Stomach smooth muscle (tissue), 2 donors: Measurements from ENCODE around the gene MYCL.
"Not testable (repeated sequence)": the region's sequence is repeated elsewhere in the genome, so short reads cannot be mapped to it uniquely, and the experiment has no call there.

ENCODE experiments used
- H3K27ac ChIP-seq: one replicate; pipeline ENCODE4 v1.7.0; 2013; ENCODE audit warnings: mild to moderate bottlenecking, low read length, inconsistent platforms
- H3K27me3 ChIP-seq, 2 donors: one replicate each; pipeline ENCODE4 v1.7.0; 2013; ENCODE audit warnings: low read length in 2 of 2; ENCODE audit not compliant: insufficient read depth in 2 of 2, control insufficient read depth in 1 of 2
- H3K36me3 ChIP-seq, 2 donors: one replicate each; pipeline ENCODE4 v1.7.0; 2013; ENCODE audit warnings: low read length in 2 of 2; ENCODE audit not compliant: control insufficient read depth in 2 of 2, insufficient read depth in 2 of 2
- H3K4me1 ChIP-seq: one replicate; pipeline ENCODE4 v1.7.0; 2013; ENCODE audit warnings: low read length; ENCODE audit not compliant: control insufficient read depth, insufficient read depth
- H3K4me3 ChIP-seq, 2 donors: one replicate each; pipeline ENCODE4 v1.7.0; 2013; ENCODE audit warnings: low read length in 2 of 2
- H3K9ac ChIP-seq, 2 donors: one replicate each; pipeline ENCODE4 v1.7.0; 2013; ENCODE audit warnings: low read length in 2 of 2, mild to moderate bottlenecking in 1 of 2
- H3K9me3 ChIP-seq, 2 donors: one replicate each; pipeline ENCODE4 v1.7.0; 2013; ENCODE audit warnings: low read length in 2 of 2; ENCODE audit not compliant: control insufficient read depth in 2 of 2
- donor health status: healthy.
- donor health status: Pancreatic carcinoma.

Gene MYCL

GRCh38 chr1:39915499-39916129, 13.9 kb upstream of the MYCL start:
- H3K9me3 ChIP-seq = no peaks in the 10 kb centered on the region
- no peak overlapping the region for H3K9ac ChIP-seq
- H3K4me1 ChIP-seq = no peaks in the 10 kb centered on the region
- no peak overlapping the region for H3K4me3 ChIP-seq
- H3K27me3 ChIP-seq = peaks cover 0 to 2% of the 10 kb centered on the region in 2 donors
- H3K36me3 ChIP-seq = no peaks in the 10 kb centered on the region
- no peak overlapping the region for H3K27ac ChIP-seq

- not testable (repeated sequence) for H3K4me3 ChIP-seq, H3K9me3 ChIP-seq, H3K27me3 ChIP-seq, H3K36me3 ChIP-seq, H3K9ac ChIP-seq, H3K27ac ChIP-seq, H3K4me1 ChIP-seq
Measured at GRCh38 chr1:39913136-39913535, 11.4 kb upstream of the MYCL start.

DNA sequence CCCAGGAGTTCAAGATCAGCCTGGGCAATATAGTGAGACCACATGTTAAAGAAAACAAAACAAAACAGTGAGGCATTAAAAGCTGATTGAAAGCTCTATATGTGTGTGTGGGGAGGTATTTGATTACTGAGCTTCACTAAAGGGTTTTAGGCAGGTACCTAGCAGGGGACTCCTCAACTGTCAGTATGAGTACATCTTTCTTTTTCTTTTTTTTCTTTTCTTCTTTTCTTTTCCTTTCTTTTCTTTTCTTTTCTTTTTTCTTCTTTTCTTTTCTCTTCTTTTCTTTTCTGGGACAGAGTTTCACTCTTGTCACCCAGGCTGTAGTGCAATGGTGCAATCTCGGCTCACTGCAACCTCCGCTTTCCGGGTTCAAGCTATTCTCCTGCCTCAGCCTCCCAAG, 8.5 kb upstream of the MYCL start:
- Histone ChIP-seq H3K4me3 (no peak overlapping the region), H3K9me3 (peaks cover 5 to 7% of the 10 kb centered on the region in 2 donors)

DNA sequence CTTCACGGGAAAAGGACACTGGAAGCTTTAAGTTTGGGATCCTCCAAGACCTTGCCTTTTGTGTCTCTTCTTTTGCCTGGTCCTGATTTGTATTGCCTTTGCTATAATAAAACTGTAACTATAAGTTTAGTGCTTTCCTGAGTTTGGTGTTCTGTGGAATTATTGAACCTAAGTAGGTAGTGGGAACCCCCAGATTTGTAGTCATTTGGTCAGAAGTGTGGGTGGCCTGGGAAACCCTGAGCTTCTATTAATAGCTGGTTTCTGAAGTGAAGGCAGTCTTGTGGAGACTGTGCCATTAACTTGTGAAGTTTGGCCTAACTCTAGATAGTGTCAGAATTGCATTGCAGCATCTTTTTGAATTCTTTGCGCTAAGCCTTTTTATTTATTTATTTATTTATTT, 6.8 kb upstream of the MYCL start:
- Histone ChIP-seq H3K9me3 (peaks cover 5 to 7% of the 10 kb centered on the region in 2 donors), H3K4me1 (no peaks in the 10 kb centered on the region), H3K4me3 (no peak overlapping the region), H3K9ac (no peak overlapping the region), H3K36me3 (no peaks in the 10 kb centered on the region), H3K27me3 (peaks cover 5% of the 10 kb centered on the region in 2 donors), H3K27ac (no peak overlapping the region)

More for the DNA sequence above, 8.5 kb upstream of the MYCL start:
- Histone ChIP-seq H3K4me1 (no peaks in the 10 kb centered on the region), H3K27me3 (peaks cover 2 to 5% of the 10 kb centered on the region in 2 donors), H3K27ac (no peak overlapping the region), H3K9ac (no peak overlapping the region), H3K36me3 (no peaks in the 10 kb centered on the region)

GRCh38 chr1:39907528-39908453, 6.1 kb upstream of the MYCL start:
- Histone ChIP-seq H3K27ac (no peak overlapping the region), H3K4me1 (no peaks in the 10 kb centered on the region), H3K4me3 (no peak overlapping the region), H3K9me3 (peaks cover 5 to 7% of the 10 kb centered on the region in 2 donors), H3K9ac (no peak overlapping the region), H3K36me3 (no peaks in the 10 kb centered on the region), H3K27me3 (peaks cover 10 to 13% of the 10 kb centered on the region in 2 donors)

DNA sequence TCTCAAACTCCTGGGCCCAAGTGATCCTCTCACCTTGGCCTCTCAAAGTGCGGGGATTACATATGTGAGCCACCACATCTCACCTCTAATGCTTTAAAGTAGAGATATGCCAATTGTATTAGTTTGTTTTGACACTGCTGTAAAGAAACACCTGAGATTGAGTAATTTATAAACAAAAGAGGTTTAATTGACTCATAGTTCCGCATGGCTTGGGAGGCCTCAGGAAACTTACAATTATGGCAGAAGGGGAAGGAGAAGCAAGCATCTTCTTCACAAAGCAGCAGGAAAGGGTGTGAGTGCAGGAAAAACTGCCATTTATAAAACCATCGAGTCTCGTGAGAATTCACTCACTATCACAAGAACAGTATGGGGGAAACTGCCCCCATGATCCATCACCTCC, 3.5 kb upstream of the MYCL start:
- Histone ChIP-seq H3K27me3 (peaks cover 20 to 22% of the 10 kb centered on the region in 2 donors), H3K27ac (no peak overlapping the region), H3K4me3 (no peak overlapping the region), H3K9ac (no peak overlapping the region), H3K36me3 (no peaks in the 10 kb centered on the region), H3K9me3 (peaks cover 5 to 7% of the 10 kb centered on the region in 2 donors), H3K4me1 (peaks cover 19% of the 10 kb centered on the region)

DNA sequence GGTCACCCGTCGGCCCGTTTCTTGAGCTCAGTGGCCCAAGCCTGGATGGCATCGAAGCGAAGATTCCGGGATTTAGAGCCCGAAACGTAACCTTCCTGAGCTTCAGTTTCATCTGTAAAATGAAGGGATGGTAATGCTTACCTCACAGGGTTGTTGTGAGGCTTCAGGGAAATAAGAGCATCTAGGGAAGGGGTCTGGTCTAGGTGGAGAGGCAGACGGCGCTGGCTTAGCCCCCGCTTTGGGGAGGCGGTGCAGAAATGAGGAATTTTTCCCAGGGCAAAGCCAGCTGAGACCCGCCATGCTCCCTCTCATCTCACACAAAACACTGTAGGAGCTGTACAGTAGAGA, 717 bp upstream of the MYCL start:
- H3K9ac ChIP-seq = no peak overlapping the region
- peaks cover 21 to 33% of the 10 kb centered on the region in 2 donors for H3K27me3 ChIP-seq
- H3K4me3 ChIP-seq = peak overlapping the region; percentile 72 to 78
- peaks cover 19% of the 10 kb centered on the region for H3K4me1 ChIP-seq
- H3K36me3 ChIP-seq = no peaks in the 10 kb centered on the region
- H3K9me3 ChIP-seq = no peaks in the 10 kb centered on the region
- no peak overlapping the region for H3K27ac ChIP-seq

DNA sequence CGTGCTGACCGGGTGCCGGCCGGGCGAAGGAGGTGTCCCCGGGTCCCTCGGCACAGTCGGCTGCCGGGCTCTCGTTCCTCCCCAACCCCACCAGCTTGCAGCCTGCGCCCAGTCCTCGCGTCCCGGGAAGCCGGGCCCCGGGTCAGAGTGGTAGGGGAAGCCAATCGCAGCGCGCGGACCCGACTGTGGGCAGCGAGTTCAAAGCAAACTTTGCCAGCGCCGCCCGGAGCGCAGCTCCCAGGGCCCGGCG, 328 bp downstream of the MYCL start:
- Histone ChIP-seq H3K27ac (no peak overlapping the region), H3K9me3 (no peaks in the 10 kb centered on the region), H3K4me1 (peaks cover 19% of the 10 kb centered on the region), H3K27me3 (peaks cover 24 to 33% of the 10 kb centered on the region in 2 donors), H3K9ac (no peak overlapping the region), H3K4me3 (peak overlapping the region; percentile 56 to 78), H3K36me3 (no peaks in the 10 kb centered on the region)

- no peak overlapping the region for H3K9ac ChIP-seq
- peaks cover 21% of the 10 kb centered on the region for H3K4me1 ChIP-seq
- H3K9me3 ChIP-seq = no peaks in the 10 kb centered on the region
- H3K4me3 ChIP-seq = peak overlapping the region; percentile 56 to 78
- peaks cover 24 to 33% of the 10 kb centered on the region in 2 donors for H3K27me3 ChIP-seq
- no peaks in the 10 kb centered on the region for H3K36me3 ChIP-seq
- H3K27ac ChIP-seq = no peak overlapping the region
Measured at GRCh38 chr1:39900662-39901463, 854 bp downstream of the MYCL start.

DNA sequence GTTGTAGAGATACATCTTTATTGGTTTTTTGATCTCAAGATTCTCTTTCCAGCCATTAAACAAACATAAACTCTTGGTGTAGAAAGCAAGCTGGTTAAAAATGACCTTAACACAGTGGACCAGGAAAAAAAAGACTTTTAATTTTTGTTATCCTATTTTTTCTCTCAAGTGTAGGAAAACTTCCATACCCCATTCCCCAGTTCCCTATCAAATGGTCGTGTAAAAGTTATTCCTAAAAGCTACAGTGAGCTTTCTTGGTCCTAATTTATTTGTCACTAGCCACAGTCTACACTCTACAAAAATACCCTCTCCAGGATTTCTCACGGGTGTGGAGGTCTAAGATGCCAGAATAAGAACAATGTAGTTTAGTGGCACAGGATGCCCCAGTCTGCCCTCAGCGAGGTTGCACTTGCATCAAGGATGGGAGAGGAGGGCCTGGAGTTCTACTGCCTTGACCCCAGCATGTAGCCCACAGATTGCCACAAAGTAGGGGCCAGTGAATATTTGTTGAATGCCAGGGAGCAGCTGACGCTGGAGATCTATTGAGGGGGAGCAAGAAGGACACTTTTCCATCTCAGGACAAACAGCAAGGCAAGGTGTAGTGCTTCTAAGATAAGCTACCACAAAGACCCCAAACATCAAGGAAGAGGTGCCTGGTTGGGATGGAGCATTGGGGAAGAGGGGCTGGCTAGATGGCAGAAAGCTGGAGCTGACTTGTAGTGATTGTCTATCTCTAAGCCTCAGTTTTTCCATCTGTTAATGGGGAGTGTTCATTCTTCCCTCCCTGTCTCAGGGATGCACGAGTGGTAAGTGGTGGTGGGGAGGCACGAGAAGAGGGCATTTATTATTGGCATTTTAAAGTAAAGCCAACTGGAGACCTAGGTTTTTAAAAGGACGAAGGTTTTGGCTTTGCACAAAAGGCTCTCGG, 1.8 kb downstream of the MYCL start:
- Histone ChIP-seq H3K9ac (no peak overlapping the region), H3K36me3 (no peaks in the 10 kb centered on the region), H3K9me3 (no peaks in the 10 kb centered on the region), H3K4me1 (peaks cover 21% of the 10 kb centered on the region), H3K27me3 (peaks cover 24 to 33% of the 10 kb centered on the region in 2 donors), H3K27ac (no peak overlapping the region), H3K4me3 (peak overlapping the region in 1 of 2 donors; percentile 78)
